GM23248 (cell line): ENCODE measurements around the gene ADGRL3.

Source experiments
- EZH2 ChIP-seq: fragments of 200-600 bp; sonication (generic); IDR thresholded peaks from 2 replicates; pipeline ENCODE4 v1.6.1; 2018; ENCODE audit warnings: antibody characterized with exemption, mild to moderate bottlenecking; ENCODE audit not compliant: insufficient read depth, poor library complexity, severe bottlenecking
- EZH2phosphoT487 ChIP-seq: fragments of 200-600 bp; sonication (generic); IDR thresholded peaks from 2 replicates; pipeline ENCODE4 v1.6.1; 2018; ENCODE audit warnings: antibody characterized with exemption, moderate library complexity, mild to moderate bottlenecking, low read depth; ENCODE audit not compliant: insufficient read depth

DNA sequence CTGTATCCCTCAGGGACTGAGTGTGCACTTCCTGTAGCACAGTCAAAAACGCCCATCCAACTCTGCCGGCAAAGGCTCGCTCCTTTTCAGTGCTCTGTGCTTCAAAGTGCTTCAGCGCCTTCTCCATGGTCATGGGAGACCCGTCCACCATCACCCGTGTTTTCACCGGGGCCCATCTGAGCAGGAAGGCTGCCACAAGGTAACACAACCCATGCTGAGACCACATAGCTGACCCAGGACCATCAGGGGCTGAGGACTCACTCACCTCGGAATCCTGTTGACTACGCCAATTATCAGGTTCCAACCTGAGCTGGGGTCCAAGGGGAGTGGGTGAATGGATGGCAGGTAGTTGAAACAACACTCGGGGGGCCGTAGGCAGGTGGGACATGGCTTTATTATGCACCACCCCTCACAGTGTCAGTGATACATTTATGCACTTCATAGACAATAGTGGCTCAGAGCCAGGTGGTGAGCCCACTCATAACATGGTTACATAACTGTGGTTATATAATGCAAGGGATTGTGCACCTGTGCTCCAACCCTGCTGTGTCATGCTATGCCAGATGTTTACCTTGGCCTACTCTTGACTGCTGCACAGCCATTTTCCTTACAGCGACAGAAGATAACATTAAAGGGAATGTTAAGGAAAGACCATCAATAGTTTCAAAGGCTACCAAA is 227.8 kb downstream of the ADGRL3 start:
- TF ChIP-seq EZH2 = no peak
- no peak for TF ChIP-seq EZH2phosphoT487
